ENCODE results near the gene DNAI2.

Gene DNAI2

DNA sequence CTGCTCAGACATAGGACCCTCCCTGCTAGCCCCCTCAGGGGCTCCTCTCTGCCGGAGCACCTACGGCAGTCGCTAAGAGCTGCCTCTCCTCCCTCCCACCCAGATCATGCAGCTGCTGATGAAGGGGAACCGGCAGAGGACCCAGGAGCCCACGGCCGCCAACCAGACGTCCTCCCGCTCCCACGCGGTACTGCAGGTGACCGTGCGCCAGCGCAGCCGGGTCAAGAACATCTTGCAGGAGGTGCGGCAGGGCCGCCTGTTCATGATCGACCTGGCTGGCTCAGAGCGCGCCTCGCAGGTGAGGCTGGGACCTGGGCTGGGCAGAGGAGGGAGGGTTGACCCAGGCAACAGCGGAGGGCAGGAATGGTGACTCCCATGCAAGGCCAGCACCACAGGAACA lies 70.6 kb downstream of the DNAI2 start:
- no peaks in the 10 kb centered on the region for H3K9me3 ChIP-seq (ENCODE audit: control insufficient read depth, insufficient read depth, low read depth, low read length)
- TF ChIP-seq ZNF544 (tag by site-specific recombination; IDR thresholded peaks at IDR 0.05): no peak
- 0 out of 2 replicates have a peak, but pooled peaks have one; percentile 50 for TF ChIP-seq ZNF341 (tag by site-specific recombination; IDR thresholded peaks at IDR 0.05; ENCODE audit: low read depth)
- POLR2A ChIA-PET: no interaction called here
- H3K4me1 ChIP-seq (ENCODE audit: control insufficient read depth, insufficient read depth, low read length): no peaks in the 10 kb centered on the region
- H3K4me3 ChIP-seq (ENCODE audit: low read depth, low read length): no peak overlapping the region
- H3K36me3 ChIP-seq (ENCODE audit: control insufficient read depth in 2 of 2, insufficient read depth in 1 of 2, low read length in 2 of 2): no peaks in the 10 kb centered on the region
- CTCF ChIA-PET: no interaction called here
- H3K27ac ChIP-seq (ENCODE audit: extremely low read depth, low read depth, low read length): no peak overlapping the region

DNA sequence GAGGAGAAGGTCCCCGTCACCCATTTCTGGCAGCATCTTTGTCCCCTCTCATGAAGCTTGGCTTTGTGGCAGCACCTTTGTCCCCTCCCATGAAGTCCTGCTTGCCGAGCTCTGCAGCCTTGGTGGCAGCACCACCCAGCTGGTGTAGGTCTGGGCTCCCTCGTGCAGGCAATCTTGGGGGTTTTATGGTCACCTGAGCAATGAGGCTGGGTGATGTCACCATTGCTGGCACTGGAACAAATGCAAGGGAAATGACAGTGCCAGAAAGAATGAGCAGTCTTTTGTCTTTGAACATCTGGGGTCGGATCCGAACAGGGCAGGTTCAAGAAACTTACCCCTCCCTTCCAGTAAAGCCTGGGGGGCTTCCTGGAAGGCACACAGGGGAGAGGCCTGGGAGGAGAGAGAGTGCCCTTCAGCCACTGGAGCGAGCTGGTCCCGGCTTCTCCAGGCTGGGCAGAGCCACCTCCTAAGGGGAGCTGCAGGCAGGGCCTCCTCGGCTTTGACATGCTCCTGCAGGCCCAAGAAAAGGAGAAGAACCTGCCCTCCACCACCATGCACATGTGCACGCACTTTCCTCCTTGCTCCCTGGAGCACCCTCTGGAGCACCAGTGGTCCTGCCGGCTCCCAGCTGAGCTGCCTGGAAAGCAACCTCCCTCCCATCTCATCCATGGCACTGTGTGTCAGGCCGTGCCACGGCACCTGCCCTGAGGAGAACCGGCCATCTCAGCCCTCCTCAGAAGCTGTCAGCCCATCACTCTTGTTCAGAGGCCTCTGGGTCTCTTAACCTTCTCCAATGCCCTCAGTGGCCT lies 71.6 kb downstream of the DNAI2 start:
- H3K27ac ChIP-seq (ENCODE audit: extremely low read depth, low read depth, low read length): no peak overlapping the region
- TF ChIP-seq GLIS1 (tag by site-specific recombination; IDR thresholded peaks at IDR 0.05) (peak; percentile 66), GLIS2 (tag by site-specific recombination; IDR thresholded peaks at IDR 0.05) (peak; percentile 28), ZNF335 (tag by site-specific recombination; conservative IDR thresholded peaks at IDR 0.05) (0 out of 2 replicates have a peak, but pooled peaks have one; percentile 27), ZNF792 (tag by site-specific recombination; IDR thresholded peaks at IDR 0.05) (no peak), ZNF768 (tag by site-specific recombination; IDR thresholded peaks at IDR 0.05) (no peak), ZBTB17 (tag by site-specific recombination; IDR thresholded peaks at IDR 0.05) (peak; percentile 33; the same call in 1 of the 2 replicates), FEZF1 (tag by site-specific recombination; IDR thresholded peaks at IDR 0.05) (0 out of 2 replicates have a peak, but pooled peaks have one; percentile 32), ZNF501 (tag by site-specific recombination; IDR thresholded peaks at IDR 0.05) (no peak)
- TF ChIP-seq, protein P1, sequence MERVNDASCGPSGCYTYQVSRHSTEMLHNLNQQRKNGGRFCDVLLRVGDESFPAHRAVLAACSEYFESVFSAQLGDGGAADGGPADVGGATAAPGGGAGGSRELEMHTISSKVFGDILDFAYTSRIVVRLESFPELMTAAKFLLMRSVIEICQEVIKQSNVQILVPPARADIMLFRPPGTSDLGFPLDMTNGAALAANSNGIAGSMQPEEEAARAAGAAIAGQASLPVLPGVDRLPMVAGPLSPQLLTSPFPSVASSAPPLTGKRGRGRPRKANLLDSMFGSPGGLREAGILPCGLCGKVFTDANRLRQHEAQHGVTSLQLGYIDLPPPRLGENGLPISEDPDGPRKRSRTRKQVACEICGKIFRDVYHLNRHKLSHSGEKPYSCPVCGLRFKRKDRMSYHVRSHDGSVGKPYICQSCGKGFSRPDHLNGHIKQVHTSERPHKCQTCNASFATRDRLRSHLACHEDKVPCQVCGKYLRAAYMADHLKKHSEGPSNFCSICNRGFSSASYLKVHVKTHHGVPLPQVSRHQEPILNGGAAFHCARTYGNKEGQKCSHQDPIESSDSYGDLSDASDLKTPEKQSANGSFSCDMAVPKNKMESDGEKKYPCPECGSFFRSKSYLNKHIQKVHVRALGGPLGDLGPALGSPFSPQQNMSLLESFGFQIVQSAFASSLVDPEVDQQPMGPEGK (tag by site-specific recombination; IDR thresholded peaks at IDR 0.05): peak; percentile 41
- TF ChIP-seq, protein P2, sequence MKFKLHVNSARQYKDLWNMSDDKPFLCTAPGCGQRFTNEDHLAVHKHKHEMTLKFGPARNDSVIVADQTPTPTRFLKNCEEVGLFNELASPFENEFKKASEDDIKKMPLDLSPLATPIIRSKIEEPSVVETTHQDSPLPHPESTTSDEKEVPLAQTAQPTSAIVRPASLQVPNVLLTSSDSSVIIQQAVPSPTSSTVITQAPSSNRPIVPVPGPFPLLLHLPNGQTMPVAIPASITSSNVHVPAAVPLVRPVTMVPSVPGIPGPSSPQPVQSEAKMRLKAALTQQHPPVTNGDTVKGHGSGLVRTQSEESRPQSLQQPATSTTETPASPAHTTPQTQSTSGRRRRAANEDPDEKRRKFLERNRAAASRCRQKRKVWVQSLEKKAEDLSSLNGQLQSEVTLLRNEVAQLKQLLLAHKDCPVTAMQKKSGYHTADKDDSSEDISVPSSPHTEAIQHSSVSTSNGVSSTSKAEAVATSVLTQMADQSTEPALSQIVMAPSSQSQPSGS (tag by site-specific recombination; IDR thresholded peaks at IDR 0.05; ENCODE audit: low read depth): 0 out of 2 replicates have a peak, but pooled peaks have one; percentile 18
- no peak overlapping the region for H3K4me3 ChIP-seq (ENCODE audit: low read depth, low read length)
- H3K36me3 ChIP-seq (ENCODE audit: control insufficient read depth in 2 of 2, insufficient read depth in 1 of 2, low read length in 2 of 2): no peaks in the 10 kb centered on the region
- H3K4me1 ChIP-seq (ENCODE audit: control insufficient read depth, insufficient read depth, low read length): no peaks in the 10 kb centered on the region
- ChIA-PET POLR2A (no interaction called here), CTCF (interaction anchor here (1.2 to 1.5 kb wide), 2 partner anchors 10 to 16 kb away, joined by 4 read pairs; partner anchors contain the start of gene BTBD17)
- no peaks in the 10 kb centered on the region for H3K9me3 ChIP-seq (ENCODE audit: control insufficient read depth, insufficient read depth, low read depth, low read length)

DNA sequence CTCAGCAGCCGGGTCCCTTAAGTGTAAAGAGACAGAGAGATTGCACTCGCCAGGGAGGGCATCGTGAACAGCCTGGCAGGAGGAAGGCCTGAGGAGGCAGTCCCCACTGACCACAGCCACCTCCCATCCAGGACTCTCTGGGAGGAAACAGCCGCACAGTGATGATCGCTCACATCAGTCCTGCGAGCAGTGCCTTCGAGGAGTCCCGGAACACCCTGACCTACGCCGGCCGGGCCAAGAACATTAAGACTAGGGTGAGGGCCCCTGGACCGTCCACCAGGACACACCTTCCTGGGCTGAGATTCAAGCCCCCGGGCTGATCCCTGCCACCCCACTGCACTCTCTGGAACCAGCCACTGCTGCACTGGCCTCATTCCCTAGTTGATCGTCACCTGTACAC lies 73.6 kb downstream of the DNAI2 start:
- Histone ChIP-seq H3K9me3 (ENCODE audit: control insufficient read depth, insufficient read depth, low read depth, low read length) (no peaks in the 10 kb centered on the region), H3K36me3 (ENCODE audit: control insufficient read depth in 2 of 2, insufficient read depth in 1 of 2, low read length in 2 of 2) (no peaks in the 10 kb centered on the region), H3K4me1 (ENCODE audit: control insufficient read depth, insufficient read depth, low read length) (no peaks in the 10 kb centered on the region), H3K4me3 (ENCODE audit: low read depth, low read length) (no peak overlapping the region), H3K27ac (ENCODE audit: extremely low read depth, low read depth, low read length) (no peak overlapping the region)
- POLR2A ChIA-PET: no interaction called here
- TF ChIP-seq ZNF155 (tag by site-specific recombination; IDR thresholded peaks at IDR 0.05) (no peak), ZNF114 (tag by site-specific recombination; IDR thresholded peaks at IDR 0.05) (no peak), ZXDB (tag by site-specific recombination; IDR thresholded peaks at IDR 0.05) (no peak), ZNF521 (tag by site-specific recombination; IDR thresholded peaks at IDR 0.05) (no peak), ZNF623 (tag by site-specific recombination; IDR thresholded peaks at IDR 0.05) (no peak)
- TF ChIP-seq, protein P3, sequence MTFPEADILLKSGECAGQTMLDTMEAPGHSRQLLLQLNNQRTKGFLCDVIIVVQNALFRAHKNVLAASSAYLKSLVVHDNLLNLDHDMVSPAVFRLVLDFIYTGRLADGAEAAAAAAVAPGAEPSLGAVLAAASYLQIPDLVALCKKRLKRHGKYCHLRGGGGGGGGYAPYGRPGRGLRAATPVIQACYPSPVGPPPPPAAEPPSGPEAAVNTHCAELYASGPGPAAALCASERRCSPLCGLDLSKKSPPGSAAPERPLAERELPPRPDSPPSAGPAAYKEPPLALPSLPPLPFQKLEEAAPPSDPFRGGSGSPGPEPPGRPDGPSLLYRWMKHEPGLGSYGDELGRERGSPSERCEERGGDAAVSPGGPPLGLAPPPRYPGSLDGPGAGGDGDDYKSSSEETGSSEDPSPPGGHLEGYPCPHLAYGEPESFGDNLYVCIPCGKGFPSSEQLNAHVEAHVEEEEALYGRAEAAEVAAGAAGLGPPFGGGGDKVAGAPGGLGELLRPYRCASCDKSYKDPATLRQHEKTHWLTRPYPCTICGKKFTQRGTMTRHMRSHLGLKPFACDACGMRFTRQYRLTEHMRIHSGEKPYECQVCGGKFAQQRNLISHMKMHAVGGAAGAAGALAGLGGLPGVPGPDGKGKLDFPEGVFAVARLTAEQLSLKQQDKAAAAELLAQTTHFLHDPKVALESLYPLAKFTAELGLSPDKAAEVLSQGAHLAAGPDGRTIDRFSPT (tag by site-specific recombination; IDR thresholded peaks at IDR 0.05): no peak
- TF ChIP-seq, protein P4, sequence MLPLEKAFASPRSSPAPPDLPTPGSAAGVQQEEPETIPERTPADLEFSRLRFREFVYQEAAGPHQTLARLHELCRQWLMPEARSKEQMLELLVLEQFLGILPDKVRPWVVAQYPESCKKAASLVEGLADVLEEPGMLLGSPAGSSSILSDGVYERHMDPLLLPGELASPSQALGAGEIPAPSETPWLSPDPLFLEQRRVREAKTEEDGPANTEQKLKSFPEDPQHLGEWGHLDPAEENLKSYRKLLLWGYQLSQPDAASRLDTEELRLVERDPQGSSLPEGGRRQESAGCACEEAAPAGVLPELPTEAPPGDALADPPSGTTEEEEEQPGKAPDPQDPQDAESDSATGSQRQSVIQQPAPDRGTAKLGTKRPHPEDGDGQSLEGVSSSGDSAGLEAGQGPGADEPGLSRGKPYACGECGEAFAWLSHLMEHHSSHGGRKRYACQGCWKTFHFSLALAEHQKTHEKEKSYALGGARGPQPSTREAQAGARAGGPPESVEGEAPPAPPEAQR (tag by site-specific recombination; IDR thresholded peaks at IDR 0.05): no peak
- CTCF ChIA-PET: interaction anchor here (0.6 to 1.8 kb wide), 6 partner anchors 10 to 272 kb away, joined by 3 to 5 read pairs (median 4); partner anchors contain the start of genes BTBD17 and GPR142
